T-helper 9 cell (primary cell): Measurements from ENCODE around the gene KLHL42.
"Not testable (repeated sequence)": the region's sequence is repeated elsewhere in the genome, so short reads cannot be mapped to it uniquely, and the experiment has no call there.

Experiments
- DNase-seq: peaks from one replicate; pipeline ENCODE4 v3.0.0-alpha.2; 2020
- total RNA-seq, 2 donors: gene quantifications; one replicate each; lab custom pipeline; 2026; lab: John Stamatoyannopoulos, UW

The KLHL42 gene, protein sequence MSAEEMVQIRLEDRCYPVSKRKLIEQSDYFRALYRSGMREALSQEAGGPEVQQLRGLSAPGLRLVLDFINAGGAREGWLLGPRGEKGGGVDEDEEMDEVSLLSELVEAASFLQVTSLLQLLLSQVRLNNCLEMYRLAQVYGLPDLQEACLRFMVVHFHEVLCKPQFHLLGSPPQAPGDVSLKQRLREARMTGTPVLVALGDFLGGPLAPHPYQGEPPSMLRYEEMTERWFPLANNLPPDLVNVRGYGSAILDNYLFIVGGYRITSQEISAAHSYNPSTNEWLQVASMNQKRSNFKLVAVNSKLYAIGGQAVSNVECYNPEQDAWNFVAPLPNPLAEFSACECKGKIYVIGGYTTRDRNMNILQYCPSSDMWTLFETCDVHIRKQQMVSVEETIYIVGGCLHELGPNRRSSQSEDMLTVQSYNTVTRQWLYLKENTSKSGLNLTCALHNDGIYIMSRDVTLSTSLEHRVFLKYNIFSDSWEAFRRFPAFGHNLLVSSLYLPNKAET
- total RNA-seq: 26.5 to 38.5 reads per million in 2 donors

DNA sequence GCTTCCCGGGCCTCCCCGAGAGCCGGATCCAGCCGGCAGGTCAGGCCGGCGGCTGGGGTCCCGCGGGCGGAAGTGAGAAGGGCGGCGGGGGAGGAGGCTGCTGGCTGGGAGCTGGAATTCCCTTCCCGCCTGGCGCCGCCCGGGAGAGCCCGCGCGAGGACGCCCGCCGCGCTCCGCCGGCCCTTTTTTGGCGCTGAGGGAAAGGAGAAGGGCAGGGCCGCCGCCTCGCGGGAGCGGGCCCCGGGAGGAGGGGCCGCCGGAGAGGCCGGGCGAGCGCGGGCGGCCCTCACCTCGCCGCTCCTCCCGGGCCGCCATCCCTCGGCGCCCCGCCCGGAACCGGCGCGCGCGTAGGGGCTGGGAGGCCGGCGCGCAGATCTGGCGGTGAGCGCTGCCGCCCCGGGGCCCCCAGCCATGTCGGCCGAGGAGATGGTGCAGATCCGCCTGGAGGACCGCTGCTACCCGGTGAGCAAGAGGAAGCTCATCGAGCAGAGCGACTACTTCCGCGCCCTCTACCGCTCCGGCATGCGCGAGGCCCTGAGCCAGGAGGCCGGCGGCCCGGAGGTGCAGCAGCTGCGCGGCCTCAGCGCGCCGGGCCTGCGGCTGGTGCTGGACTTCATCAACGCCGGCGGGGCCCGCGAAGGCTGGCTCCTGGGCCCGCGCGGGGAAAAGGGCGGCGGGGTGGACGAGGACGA lies at the start of gene KLHL42, which contains the start of gene MANSC4:
TSS of gene KLHL42 (plus strand) at position 314 of the 692 bp plus-strand sequence. CDS start at position 412, 98 bp downstream.
TSS of gene MANSC4 (minus strand) at position 317 of the 692 bp plus-strand sequence. CDS start 8,960 bp downstream, outside the sequence.
- peak; percentile 47 for DNase-seq

DNA sequence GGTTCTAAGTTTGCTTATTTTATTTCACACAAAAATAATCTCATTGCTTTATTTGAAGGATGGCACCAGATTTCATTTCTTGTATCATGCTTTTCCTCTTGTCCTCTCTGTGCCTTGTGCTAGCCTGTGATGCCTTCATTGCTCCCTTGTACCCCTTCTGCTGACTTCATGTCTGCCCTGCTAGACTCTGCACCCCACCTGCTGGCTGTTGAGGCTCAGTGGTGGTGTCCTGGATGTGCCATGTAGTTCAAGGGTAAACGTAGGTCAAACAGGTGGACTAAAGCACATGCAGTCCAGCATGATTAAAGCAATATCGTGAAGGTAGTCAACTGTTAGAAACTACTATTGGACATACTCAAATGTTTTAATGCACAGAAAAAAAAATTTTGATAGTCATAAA lies 47.8 kb upstream of the KLHL42 start:
- no peak for DNase-seq

DNA sequence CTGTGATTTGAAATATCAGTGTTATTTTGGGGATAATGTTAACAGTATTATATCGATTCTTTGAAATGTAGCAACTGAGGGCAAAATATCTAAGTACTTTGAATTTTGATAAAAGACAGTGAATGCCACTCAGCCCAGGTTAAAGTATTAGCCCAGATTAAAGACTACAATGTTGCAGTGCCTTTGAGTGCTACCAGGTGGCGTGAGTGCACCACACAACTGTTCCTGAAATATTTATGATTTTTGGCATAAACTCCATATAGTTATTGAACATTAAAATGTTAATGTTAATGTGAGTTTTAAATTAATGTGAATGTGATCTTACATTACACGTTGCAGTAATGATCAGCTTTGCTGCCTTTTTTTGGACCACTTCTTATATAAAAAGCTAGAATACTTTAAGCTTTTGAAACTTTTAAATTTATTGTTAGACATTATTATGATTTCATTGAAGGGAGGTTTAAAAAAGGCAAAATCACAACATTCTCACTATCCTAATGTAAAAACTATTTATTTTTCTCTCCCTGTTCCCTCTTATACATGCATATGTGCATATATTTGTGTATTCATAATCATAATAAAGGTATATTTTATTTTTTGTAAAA lies 46.9 kb upstream of the KLHL42 start:
- peak; percentile 13 for DNase-seq

DNA sequence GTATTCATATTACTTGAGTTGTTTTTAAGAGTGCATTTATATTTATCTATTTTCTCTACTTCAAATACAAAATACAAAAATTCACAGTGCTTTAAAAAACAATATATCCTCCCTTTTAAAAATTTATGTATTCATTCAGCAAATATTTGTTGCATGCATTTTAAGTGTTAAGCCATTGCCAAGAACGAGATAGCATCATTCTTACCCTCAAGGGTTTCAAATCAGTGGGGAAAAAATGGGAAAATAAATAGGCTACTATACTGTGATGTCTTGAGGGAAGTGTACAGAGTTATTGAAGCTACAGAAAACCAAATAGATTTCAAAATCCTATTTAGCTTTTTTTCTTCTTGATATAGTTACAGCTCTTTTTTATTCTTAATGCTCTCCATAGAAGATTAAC lies 46.2 kb upstream of the KLHL42 start:
- no peak for DNase-seq

DNA sequence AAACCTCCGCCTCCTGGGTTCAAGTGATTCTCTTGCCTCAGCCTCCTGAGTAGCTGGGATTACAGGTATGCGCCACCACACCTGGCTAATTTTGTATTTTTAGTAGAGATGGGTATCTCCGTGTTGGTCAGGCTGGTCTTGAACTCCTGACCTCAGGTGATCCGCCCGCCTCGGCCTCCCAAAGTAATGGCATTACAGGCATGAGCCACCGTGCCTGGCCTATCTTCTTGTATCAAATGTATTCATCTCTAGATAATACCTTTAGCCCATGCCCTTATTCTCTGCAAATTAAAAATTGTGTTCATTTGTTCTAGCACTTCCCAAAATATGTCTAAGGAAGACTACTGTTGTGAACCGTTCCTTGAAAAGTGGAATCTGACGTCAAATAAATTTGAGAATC lies 45.7 kb upstream of the KLHL42 start:
- not testable (repeated sequence) for DNase-seq

DNA sequence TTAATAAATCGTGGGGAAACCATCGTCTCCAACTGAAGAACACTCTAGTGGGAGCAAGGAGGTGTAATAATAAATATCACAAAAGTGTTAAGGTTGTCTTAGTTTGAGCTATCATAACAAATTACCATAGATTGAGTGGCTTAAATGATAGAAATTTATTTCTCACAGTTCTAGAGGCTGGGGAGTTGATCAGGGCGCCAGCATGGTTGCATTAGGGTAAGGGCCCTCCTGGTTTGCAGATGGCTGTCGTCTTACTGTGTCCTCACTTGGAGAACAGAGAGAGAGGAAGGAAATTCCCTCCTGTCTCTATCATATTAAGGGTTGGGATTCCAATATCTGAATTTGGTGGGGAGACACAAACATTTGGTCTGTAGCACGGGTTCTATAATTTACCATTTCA lies 36.4 kb upstream of the KLHL42 start:
- DNase-seq: no peak

DNA sequence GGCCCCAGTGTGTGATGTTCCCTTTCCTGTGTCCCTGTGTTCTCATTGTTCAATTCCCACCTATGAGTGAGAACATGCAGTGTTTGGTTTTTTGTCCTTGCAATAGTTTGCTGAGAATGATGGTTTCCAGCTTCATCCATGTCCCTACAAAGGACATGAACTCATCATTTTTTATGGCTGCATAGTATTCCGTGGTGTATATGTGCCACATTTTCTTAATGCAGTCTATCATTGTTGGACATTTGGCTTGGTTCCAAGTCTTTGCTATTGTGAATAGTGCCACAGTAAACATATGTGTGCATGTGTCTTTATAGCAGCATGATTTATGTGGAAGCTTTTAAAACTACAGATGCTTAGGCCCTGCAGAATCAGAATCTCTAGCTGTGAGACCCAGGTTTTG lies 34.3 kb upstream of the KLHL42 start:
- DNase-seq: not testable (repeated sequence)

DNA sequence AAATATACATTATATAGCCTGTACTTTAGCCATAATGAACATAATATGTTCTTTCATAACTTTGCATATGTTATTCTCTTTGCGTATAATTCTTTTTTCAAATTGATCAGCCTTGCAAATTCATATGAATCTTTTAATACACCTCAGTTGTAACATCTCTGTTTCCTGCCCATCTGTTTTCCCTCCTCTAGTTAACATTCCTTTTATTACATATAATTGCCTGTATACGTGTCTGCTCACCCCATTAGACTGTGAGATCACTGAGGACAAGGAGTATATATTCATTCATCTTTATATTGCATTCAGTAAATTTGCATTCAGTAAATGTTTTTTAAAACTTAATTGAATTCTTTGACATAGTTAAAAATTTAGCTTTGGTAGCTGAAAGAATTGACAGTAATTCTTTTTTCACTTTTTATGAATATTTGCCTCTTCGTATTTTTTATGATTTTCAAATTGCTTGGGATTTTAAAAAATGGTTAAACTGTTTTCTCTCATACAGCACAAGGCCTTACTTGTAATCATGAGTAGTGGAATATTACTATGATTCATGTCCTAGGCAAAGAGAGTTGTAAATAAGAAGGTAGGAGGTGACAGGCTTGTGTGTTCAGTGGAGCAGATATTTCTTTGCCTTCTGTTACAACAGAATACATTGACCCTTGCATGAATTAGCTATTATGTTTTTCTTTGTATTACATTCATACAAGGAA lies 32.8 kb upstream of the KLHL42 start:
- DNase-seq: no peak

DNA sequence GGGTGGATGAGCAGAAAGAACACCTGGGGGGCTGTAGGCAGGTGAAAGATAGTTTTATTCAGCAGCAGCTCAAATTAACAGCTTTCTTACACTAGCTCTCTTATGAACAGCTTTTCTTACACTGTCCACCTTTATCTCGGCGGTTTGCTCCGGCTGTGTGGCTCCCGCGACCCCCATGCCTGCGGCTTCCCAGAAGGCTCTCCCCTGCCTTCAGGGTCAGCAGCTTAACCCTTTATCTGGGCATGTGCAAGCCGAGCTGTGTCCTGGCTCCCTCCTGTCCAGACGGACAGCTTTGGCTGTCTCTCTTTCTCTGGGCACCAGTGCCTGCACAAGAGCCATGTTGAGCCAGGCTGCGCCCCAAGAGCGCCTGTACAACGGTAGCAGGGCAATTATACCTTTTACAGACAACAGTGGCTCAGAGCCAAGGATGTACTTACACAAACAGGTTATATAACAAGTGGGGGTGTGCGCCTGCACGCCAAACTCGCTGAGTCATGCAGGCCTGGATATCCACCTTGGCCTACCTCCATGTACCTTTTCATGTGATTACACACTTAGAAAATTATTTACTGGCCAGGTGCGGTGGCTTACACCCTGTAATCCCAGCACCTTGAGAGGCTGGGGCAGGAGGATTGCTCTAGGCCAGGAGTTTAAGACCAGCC lies 28.5 kb upstream of the KLHL42 start:
- DNase-seq: no peak

DNA sequence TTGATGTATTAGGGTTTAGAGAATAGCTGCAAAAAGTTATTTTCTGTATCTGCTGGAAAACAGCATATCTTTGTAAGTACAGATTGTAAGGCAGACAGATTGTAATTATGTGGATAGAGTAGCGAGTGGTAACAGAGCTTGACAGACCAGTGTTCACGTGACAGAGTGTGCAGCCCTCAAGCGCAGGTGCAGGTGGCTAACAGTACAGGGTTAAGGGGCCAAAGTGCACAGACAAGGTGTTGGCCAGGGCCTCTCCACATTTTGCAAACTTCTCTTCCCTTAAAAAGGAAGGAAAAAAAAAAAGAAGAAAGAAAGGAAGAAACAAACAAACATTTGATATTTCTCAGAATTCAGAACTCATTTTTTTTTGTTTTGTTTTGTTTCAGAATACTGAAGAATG lies 25.2 kb upstream of the KLHL42 start:
- DNase-seq: no peak

DNA sequence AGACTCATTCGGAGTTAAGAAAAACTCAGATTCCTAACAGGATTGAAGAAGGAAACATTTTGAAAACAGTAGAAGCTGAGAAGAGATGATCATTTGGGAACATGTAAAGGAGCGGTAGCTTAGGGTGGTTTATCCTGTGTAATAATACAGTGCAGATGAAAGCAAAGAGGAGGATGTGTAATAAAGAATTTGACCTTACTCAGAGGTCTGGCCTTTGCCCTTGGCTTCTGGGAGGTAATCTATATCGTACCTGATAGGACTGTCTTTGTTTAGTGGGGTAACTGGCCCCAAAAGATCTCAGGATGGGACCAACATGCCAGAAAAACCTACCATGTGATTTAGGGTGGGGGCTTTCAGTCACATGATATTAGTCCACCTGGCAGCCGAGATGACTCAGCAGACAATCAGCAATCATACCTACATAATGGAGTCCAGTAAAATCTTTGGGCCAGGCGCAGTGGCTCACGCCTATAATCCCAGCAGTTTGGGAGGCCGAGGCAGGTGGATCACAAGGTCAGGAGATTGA lies 23.3 kb upstream of the KLHL42 start:
- DNase-seq: no peak

DNA sequence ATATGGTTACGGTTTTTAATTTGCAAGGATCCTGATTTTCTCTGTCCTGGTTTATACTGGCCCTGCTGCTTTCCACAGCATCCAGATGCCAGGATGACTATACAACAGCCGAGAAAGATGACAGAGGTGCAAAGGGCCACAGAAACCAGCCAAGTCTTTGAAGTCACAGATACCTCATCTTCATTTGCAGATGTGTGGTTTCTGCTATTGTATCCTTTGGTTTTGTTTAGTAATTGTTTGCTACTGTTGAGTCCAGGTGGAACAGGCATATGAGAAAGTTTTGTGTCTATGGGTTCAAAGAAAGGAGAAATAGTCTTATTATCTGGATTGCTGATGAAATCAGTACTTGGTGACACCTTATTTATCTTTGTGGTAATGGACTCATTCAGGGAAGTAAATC lies 17.3 kb upstream of the KLHL42 start:
- DNase-seq: no peak

DNA sequence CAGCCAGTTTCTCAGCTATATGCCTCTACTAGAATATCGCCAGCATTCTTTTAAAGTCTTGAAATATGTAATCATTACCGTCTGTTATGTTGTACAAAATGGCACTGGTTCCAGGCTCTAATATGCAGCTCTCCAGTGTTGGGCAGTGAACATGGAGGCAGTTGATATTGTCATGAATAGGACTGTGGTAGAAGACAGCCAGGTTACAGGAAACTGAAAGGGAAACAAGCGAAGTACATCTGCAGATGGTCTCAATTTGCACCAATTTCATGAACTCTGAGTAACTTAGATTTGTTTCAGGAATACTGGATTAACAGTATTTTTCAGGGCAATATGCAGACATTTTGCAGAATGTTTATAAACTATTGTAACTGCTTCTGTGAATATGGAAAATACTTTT lies 13.4 kb upstream of the KLHL42 start:
- DNase-seq: no peak

DNA sequence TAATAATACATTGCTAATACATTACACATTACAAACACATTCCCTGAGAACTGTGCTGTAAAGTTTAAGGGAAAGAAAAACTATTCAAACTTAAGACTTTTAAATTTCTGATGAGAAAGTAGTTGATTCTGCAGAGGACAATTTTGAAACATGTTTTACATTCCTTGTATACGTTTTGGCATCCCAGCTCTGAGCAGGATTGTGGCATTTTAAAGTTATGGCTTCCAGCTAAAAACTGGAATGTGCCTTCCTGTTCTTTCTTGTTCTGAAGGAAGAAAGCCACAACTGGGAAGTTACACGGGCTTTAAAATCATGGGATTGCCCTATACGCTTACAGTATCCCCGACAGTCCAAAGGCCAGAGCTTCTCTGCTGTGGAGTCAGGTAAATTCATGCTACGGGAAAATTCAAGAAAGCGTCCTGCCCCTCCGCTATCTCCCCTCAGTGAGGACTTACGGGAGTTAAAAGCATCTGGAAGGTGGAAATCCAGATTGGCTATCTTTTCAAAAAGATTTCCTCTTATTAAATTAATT lies 10.8 kb upstream of the KLHL42 start:
- no peak for DNase-seq

DNA sequence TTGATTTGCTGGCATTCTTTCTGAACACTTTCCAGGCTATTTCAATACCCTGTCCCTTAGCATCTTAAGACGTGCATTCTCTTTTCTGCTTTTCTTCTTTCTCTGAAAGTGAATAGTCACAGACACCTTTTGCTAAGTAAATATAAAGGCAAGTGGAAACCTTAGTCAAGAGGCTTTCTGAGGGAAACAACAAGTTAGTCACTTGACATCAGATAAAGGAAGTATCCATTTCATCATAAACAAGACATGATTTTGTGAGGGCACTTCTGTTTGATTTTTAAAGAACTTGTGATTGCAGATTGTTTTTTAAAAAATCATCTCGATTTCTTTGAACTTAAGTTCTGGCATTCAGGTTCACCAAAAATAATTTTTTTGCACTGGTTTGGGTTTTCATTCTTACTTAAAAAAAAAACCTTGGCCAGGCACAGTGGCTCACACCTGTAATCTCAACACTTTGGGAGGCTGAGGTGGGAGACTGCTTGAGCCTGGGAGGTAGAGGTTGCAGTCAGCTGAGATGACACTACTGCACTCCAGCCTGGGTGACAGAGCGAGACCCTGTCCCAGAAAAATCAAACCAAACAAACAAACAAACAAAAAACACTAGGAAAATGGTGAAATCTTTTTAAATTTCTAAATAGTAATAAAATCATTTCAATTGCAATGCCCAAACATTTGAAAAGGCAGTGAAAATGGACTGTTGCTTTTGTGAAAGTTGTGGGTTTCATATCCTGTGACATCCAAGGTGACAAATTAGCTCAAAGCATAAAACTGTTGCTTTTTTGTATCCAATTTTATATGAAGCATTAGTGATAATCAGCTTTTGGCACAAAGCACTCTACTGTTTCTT lies 8.3 kb upstream of the KLHL42 start:
- no peak for DNase-seq

DNA sequence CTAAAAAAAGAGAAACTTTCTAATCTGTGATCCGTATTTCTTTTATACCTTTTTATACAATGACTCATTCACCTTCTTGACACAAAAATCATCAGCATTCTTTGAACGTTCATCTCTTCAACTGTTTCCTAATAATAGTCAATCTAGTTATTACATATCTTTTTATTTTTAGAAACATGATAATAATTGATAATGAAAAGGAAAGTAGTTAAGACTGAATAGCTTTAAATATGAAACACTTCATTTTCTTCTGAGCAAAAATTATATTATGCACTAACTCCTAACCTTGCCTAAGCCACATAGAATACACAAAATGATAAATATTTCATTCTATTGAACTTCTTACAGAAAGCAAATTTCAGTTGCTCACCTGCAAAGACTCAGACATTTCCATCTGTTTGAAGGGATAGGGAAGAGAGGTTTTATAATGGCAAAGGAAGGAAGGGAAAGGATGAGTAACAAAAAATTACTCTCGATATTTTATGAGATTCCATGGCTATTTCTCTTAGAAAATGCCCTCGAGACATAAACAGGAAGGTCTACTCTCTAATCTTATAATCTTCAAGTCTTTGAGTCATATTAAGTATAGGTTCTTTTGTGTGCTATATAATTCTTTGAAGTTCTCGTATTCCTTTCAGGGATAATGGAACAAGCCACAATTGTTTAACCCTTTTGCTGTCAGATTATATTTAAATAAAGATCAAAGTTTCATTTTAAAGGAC lies 7.5 kb upstream of the KLHL42 start:
- DNase-seq: no peak

DNA sequence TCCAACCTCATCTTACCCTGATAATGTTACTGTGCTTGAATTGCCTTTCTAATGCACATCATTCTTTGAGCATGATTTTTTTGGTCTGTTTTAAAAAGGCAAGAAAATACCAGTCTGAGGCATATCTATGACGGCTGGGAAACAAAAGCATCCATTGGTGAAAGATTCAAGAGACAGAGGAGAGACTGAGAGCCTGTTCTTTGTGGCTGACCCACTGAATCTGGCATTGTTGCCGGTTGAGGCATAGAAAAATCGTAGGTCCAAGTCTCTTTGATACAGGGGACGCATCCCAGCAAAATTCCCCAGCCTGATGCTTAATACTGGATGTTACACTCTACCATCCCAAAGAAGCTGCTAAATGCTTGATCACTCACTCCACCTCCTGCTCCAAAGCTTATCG lies 2.9 kb upstream of the KLHL42 start:
- DNase-seq: no peak

DNA sequence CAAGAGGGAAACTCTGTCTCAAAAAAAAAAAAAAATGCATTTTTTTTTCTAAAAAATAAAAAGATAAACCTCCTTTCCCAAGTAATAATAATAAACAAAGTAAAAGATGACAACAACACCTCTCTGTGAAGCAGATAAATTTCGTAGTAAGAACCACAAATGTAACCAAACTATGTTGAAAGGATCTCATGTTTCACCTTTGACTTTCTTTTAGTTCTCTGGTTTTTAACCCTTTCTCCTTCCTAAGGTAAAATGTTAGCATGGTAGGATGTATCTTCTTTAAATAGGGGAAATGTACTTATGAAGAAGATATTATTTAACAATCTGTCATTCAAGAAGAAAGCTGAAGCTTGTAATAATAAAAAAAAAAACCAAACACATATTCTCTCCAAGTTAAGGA lies 1.8 kb upstream of the KLHL42 start:
- DNase-seq: no peak

DNA sequence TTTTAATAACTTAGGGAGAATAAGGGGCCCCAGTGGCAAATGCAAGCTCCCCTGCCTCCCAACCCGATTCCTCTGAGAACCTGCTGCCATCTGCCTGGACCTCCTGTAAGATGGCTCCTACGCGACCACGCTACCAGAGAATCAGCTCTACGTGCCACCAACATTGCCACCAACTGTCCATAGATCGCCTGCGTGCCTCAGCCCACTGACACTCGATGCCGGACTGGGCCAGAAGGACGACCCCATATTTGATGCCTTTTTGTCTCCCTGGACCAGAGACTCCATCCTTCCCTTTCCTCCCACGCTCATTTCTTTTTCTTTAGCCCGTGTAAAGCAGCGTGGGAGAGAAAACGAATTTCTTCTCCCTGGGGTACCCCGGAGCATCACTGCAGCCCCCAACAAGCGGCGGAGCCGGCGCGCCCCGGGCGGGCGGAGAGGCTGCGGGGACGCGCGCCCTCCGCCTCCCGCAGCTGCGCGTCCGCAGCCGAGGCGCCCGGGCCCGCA lies 565 bp upstream of the KLHL42 start:
- no peak for DNase-seq
